ENCODE results near the gene TYK2. TPM values are rescaled to one million over a fixed set of nuclear protein-coding genes. Genes with fewer than 3 reads are reported as not detected.

Gene TYK2
- total and polyA plus RNA-seq, 4 donors, result 47.9 to 63.1 (median 59.6) TPM

DNA sequence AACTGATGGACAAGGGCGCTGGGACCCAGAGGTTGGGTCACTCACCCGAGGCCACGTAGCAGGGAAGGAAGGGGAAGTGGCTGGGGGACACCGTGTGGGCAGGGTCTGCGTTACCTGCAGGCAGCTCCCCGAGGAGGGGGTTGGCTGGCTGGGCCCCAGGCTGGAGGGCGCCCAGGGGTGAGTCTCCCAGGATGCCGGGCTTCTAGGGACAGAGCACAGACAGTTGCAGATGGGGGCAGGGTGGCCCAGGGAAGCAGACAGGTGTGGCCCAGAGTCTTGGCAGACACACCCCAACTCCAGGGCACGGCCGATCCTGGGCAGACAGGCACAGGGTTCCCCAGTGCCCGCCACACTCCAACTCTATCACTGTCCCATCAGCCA, 59.0 kb downstream of the TYK2 start:
- TF ChIP-seq, protein P1, sequence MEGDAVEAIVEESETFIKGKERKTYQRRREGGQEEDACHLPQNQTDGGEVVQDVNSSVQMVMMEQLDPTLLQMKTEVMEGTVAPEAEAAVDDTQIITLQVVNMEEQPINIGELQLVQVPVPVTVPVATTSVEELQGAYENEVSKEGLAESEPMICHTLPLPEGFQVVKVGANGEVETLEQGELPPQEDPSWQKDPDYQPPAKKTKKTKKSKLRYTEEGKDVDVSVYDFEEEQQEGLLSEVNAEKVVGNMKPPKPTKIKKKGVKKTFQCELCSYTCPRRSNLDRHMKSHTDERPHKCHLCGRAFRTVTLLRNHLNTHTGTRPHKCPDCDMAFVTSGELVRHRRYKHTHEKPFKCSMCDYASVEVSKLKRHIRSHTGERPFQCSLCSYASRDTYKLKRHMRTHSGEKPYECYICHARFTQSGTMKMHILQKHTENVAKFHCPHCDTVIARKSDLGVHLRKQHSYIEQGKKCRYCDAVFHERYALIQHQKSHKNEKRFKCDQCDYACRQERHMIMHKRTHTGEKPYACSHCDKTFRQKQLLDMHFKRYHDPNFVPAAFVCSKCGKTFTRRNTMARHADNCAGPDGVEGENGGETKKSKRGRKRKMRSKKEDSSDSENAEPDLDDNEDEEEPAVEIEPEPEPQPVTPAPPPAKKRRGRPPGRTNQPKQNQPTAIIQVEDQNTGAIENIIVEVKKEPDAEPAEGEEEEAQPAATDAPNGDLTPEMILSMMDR (IDR thresholded peaks at IDR 0.05; ENCODE audit: low read depth, low read length, missing input control), result no peak
- TF ChIP-seq JUND (IDR thresholded peaks at IDR 0.05), result no peak
- TF ChIP-seq, protein P2, sequence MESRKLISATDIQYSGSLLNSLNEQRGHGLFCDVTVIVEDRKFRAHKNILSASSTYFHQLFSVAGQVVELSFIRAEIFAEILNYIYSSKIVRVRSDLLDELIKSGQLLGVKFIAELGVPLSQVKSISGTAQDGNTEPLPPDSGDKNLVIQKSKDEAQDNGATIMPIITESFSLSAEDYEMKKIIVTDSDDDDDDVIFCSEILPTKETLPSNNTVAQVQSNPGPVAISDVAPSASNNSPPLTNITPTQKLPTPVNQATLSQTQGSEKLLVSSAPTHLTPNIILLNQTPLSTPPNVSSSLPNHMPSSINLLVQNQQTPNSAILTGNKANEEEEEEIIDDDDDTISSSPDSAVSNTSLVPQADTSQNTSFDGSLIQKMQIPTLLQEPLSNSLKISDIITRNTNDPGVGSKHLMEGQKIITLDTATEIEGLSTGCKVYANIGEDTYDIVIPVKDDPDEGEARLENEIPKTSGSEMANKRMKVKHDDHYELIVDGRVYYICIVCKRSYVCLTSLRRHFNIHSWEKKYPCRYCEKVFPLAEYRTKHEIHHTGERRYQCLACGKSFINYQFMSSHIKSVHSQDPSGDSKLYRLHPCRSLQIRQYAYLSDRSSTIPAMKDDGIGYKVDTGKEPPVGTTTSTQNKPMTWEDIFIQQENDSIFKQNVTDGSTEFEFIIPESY (IDR thresholded peaks at IDR 0.05), result no peak
- TF ChIP-seq, protein P3, sequence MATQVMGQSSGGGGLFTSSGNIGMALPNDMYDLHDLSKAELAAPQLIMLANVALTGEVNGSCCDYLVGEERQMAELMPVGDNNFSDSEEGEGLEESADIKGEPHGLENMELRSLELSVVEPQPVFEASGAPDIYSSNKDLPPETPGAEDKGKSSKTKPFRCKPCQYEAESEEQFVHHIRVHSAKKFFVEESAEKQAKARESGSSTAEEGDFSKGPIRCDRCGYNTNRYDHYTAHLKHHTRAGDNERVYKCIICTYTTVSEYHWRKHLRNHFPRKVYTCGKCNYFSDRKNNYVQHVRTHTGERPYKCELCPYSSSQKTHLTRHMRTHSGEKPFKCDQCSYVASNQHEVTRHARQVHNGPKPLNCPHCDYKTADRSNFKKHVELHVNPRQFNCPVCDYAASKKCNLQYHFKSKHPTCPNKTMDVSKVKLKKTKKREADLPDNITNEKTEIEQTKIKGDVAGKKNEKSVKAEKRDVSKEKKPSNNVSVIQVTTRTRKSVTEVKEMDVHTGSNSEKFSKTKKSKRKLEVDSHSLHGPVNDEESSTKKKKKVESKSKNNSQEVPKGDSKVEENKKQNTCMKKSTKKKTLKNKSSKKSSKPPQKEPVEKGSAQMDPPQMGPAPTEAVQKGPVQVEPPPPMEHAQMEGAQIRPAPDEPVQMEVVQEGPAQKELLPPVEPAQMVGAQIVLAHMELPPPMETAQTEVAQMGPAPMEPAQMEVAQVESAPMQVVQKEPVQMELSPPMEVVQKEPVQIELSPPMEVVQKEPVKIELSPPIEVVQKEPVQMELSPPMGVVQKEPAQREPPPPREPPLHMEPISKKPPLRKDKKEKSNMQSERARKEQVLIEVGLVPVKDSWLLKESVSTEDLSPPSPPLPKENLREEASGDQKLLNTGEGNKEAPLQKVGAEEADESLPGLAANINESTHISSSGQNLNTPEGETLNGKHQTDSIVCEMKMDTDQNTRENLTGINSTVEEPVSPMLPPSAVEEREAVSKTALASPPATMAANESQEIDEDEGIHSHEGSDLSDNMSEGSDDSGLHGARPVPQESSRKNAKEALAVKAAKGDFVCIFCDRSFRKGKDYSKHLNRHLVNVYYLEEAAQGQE (IDR thresholded peaks at IDR 0.05), result no peak
- TF ChIP-seq FOXA2 (IDR thresholded peaks at IDR 0.05), result no peak
- H3K4me3 ChIP-seq (ENCODE audit: low read depth in 1 of 3, low read length in 3 of 3), result no peak overlapping the region
- peaks cover 0 to 4% (median 3%) of the 10 kb centered on the region in 4 donors for H3K4me1 ChIP-seq (ENCODE audit: control insufficient read depth in 4 of 4, insufficient read depth in 4 of 4, low read length in 3 of 4)
- no peak overlapping the region for H3K27ac ChIP-seq (ENCODE audit: low read depth in 1 of 2, low read length in 2 of 2)
- no peaks in the 10 kb centered on the region for H3K9me3 ChIP-seq (ENCODE audit: control insufficient read depth in 4 of 4, low read length in 3 of 4)
- no peak for DNase-seq (ENCODE audit: low spot score)
- no peaks in the 10 kb centered on the region for H3K27me3 ChIP-seq (ENCODE audit: control insufficient read depth in 4 of 4, insufficient read depth in 4 of 4, low read length in 3 of 4)
- H3K36me3 ChIP-seq (ENCODE audit: control insufficient read depth in 4 of 4, insufficient read depth in 3 of 4, low read depth in 1 of 4, low read length in 3 of 4), result peaks cover 19 to 68% (median 38%) of the 10 kb centered on the region in 4 donors
- WGBS, result 91% methylated on average over 11 of the region's 11 CpGs
- no peak overlapping the region for H3K9ac ChIP-seq (ENCODE audit: low read depth in 1 of 2, low read length in 2 of 2)

DNA sequence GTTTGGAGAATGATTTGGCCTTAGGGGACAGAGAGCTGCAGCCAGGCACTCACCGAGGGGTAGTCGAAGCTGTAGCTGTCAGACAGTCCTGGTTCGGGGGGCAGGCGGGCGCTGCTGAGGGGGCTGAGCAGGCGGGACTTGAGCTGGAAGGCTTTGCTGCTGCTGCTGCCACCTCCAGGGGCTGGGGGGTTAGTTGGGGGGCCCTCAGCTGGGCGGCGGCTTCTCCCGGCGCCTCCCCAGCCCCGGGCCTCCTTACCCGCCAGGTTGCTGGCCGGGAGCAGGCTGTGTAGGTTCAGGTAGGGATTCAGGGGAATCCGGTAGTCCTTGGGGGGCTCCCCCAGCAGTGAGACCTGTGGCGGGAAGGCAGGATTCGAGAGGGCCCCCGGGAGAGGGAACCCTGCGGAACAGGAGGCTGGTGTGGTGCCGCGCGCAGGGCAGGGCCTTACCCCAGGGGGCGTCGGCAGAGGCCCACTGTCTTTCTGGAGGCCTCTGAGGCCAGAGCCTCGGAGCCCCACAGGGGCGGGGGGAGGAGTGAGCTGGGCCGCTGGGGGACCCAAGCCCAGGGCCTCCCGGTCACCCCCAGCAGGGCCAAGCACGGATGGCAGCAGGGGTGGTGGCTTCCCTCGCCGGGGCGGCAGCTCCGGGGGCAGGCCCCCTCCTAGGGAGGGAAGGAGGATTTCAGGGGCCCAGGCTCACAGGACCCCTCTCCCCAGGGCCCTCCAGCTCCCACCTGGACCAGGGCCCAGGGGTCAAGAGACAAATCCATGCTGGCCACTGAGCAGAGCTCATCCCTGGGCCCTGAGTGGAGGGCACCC, 59.6 kb downstream of the TYK2 start:
- H3K4me3 ChIP-seq (ENCODE audit: low read depth in 1 of 3, low read length in 3 of 3), result no peak overlapping the region
- peaks cover 0 to 8% (median 4%) of the 10 kb centered on the region in 4 donors for H3K4me1 ChIP-seq (ENCODE audit: control insufficient read depth in 4 of 4, insufficient read depth in 4 of 4, low read length in 3 of 4)
- H3K9ac ChIP-seq (ENCODE audit: low read depth in 1 of 2, low read length in 2 of 2), result no peak overlapping the region
- H3K27me3 ChIP-seq (ENCODE audit: control insufficient read depth in 4 of 4, insufficient read depth in 4 of 4, low read length in 3 of 4), result no peaks in the 10 kb centered on the region
- H3K27ac ChIP-seq (ENCODE audit: low read depth in 1 of 2, low read length in 2 of 2), result no peak overlapping the region
- 95% methylated on average over 32 of the region's 32 CpGs for WGBS
- DNase-seq (ENCODE audit: low spot score), result no peak
- H3K9me3 ChIP-seq (ENCODE audit: control insufficient read depth in 4 of 4, low read length in 3 of 4), result no peaks in the 10 kb centered on the region
- TF ChIP-seq TAF1 (conservative IDR thresholded peaks at IDR 0.05) (no peak), SP1 (IDR thresholded peaks at IDR 0.05) (no peak), FOXA2 (IDR thresholded peaks at IDR 0.05) (no peak)
- TF ChIP-seq, protein P1 (IDR thresholded peaks at IDR 0.05; ENCODE audit: low read depth, low read length, missing input control), result no peak
- TF ChIP-seq, protein P4, sequence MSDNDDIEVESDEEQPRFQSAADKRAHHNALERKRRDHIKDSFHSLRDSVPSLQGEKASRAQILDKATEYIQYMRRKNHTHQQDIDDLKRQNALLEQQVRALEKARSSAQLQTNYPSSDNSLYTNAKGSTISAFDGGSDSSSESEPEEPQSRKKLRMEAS (IDR thresholded peaks at IDR 0.05), result no peak
- H3K36me3 ChIP-seq (ENCODE audit: control insufficient read depth in 4 of 4, insufficient read depth in 3 of 4, low read depth in 1 of 4, low read length in 3 of 4), result peaks cover 19 to 68% (median 38%) of the 10 kb centered on the region in 4 donors

Measured in liver (tissue), 9 donors.